Measurements from ENCODE around the gene ASB3.

DNA sequence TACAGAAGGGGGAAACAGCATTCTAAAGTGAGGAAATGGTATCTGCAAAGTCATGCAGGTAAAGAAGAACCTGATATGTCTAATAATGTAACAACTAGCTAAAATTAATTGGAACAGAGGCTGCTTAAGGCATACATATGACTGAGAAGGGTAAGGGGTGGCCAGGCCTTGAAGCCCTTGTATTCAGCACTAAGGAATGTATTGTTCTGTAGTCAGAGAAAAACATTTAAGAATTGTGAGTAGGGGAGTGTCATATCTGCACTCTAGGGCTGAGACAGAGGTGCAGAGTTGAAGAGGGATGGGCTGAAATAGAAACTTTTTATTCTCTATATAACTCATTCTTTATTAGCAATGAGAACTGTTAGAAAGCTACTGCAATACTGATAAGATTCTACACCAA is 164.6 kb downstream of the ASB3 start:
- no peak for TF ChIP-seq CTCF (IDR thresholded peaks at IDR 0.05)
- TF ChIP-seq SIN3A (IDR thresholded peaks at IDR 0.05; ENCODE audit: borderline replicate concordance, insufficient read depth, low read depth, low read length), result no peak
- TF ChIP-seq POLR2AphosphoS5 (IDR thresholded peaks at IDR 0.05; ENCODE audit: low read depth, low read length), result no peak
- no peak for TF ChIP-seq REST (IDR thresholded peaks at IDR 0.05; ENCODE audit: insufficient read depth in 1 of 2, low read depth in 2 of 2, low read length in 1 of 2)
- no peak for TF ChIP-seq TCF7L2 (IDR thresholded peaks at IDR 0.05; ENCODE audit: low read depth, low read length)

All from Panc1 (cell line).